Right lobe of liver (tissue), 4 donors: ENCODE results near the gene KLF15.

Experiments used
- CTCF ChIP-seq, 4 donors: fragments of 200-600 bp in 3 of 4; fragments of 450-650 bp in 1 of 4; IDR thresholded peaks; one replicate each; pipeline versions ENCODE4 v1.5.1 to v1.8.0; 2016 to 2022; ENCODE audit warnings: antibody characterized with exemption in 4 of 4, mild to moderate bottlenecking in 2 of 4
- POLR2A ChIP-seq: fragments of 450-650 bp; IDR thresholded peaks from one replicate; pipeline ENCODE4 v1.6.1; 2017; ENCODE audit warnings: antibody characterized with exemption, mild to moderate bottlenecking
- donor health status: DM: no; HTN: no; CAD: no.
- donor health status: DM: no; HTN: no; CAD: no.
- donor health status: DM: no; HTN: yes; CAD: no.

- TF ChIP-seq CTCF (IDR thresholded peaks at IDR 0.05) (no peak), POLR2A (no peak)
Observed at GRCh38 chr3:126381966-126382365, 24.8 kb upstream of the KLF15 start.
